Fibroblast of skin of right quadriceps (primary cell): ENCODE measurements around the gene DYNC1LI2.
A peak's percentile ranks its signal among the peaks of the same experiment; 100 is the strongest.
"Not testable (repeated sequence)": the region's sequence is repeated elsewhere in the genome, so short reads cannot be mapped to it uniquely, and the experiment has no call there.

Experiments used
- DNase-seq: peaks from one replicate; pipeline ENCODE4 v3.0.0-alpha.2; 2013

DYNC1LI2 gene

DNA sequence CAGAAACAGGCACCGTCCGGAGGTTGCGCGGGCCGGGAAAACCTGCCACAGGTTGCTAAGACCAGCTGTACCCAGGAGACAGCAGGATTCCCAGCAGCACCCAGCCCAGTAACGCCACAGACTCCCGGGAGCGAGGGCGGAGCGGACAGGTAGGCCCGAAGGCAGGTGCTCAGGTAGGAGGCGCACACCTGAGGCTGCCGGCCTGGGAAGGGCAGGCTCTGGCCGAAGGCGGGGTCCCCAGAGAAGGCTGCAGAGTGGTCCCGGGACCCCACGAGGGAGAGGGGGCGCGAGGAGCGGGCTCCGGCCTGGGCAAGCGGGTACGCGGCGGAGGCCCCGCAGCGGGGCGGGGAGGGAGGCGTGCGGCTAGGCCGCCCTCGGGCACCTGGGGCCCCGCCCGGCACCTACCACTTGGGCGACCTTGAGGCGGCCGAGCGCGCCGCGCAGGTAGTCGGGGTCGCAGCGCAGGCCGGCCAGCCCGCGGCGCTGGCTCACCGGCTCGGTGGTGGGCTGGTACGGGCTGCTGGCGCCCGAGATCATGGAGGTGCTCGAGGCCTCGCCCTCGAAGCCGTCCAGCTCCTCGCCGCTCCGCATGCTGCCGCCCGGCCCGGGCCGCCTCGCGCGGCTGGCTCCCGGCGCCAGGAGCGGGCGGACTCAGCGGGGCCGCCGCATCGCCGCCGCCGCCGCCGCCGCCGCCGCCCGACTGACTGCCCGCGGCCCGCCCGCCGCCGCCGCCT, 55.3 kb downstream of the DYNC1LI2 start:
- DNase-seq: no peak

DNA sequence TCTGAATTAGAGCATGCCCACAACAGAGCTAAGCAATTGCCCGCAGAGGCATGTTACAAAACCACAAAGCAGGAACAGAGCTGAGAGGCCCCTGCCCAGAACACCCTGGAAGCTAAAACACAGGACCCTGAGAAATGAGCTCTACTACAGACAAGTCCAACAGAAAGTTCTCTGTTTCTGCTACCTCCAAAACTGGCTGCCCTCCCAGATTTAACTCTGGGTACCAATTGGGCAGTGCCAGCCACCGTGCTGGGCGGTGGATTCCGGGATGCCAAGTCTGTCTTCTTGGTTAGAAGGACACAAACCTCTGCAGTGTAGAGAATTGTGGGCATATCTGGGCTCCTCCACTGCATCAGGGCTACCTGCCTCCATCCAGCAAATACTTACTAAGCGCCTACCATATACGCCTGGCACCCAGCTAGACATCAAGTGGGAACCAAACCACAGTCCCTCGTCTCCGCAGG, 55.9 kb downstream of the DYNC1LI2 start:
- no peak for DNase-seq

DNA sequence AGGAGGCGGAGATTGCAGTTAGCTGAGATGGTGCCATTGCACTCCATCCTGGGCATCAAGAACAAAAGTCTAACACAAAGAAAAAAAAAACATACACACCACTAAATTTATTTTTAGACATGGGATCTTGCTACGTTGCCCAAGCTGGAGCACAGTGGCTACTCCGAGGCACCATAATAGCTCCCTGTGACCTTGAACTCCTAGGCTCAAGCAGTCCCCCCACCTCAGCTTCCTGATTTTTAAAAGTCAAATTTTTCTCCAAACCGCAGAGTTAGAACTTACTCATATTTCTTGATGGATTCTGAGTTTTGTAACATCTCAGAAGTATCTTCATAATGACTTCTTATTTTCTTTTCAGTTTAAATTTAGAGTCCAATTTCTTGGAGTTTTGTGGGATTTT, 58.3 kb downstream of the DYNC1LI2 start:
- DNase-seq: no peak

DNA sequence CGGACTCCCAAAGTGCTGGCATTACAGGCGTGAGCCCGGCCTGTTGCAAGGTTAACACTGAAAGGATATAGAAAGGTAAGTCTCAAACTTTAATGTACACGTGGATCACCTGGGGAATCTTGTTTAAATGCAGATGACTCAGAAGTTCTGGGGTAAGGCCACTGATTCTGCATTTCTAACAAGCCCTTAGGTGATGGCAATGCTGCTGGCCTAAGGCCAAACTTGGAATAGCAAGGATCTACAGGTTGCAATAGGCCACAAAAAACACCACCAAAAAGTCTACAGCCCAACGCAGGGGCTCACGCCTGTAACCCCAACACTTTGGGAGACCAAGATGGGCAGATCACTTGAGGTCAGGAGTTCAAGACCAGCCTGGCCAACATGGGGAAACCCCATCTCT, 59.1 kb downstream of the DYNC1LI2 start:
- DNase-seq: no peak

DNA sequence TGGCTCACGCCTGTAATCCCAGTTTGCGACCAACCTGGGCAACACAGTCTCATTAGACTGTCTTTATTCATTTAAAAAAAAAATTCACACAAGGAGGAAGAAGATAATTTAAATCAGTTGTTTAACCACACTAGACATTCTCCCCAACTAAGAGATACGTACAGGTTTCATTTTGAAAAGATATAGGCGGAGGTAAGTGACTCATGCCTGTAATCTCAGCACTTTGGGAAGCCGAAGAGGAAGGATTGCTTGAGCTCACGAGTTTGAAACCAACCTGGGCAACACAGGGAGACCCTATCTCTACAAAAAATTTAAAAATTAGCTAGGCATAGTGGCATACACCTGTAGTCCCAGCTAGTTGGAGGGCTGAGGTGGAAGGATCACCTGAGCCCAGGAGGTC, 60.2 kb downstream of the DYNC1LI2 start:
- no peak for DNase-seq

DNA sequence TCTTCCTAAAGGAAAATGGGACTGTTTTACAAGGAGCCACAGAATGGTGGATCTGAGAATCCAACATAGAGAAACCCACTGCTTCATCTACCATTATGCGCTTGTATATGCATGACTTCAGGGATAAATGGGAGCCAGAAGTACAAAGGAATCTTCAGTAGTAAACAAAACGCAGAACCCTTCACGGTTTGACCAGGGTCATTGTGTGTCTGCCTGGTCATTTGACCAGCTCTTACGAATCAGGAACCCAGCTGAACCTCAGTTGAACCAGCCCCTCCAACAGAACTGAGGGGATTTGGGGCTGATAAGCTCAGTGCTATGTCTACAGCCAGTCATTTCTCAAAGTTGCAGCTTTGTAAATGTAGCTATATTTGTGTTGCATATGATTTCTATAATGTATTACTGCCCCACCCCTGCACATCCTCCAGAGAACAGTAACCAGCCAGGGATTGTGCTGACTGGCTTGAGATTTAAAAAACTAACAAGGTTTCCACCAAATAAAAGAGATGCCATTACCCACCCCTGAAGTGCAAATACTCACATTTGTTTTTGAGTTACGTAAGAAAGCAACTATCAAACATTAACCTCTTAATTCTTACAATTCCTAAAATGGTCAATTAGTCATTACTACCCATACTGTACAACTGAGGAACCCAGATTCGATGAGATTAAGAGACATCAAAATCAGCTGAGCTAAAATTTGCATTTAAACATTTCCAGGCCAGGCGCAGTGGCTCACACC, 61.1 kb downstream of the DYNC1LI2 start:
- DNase-seq: no peak

DNA sequence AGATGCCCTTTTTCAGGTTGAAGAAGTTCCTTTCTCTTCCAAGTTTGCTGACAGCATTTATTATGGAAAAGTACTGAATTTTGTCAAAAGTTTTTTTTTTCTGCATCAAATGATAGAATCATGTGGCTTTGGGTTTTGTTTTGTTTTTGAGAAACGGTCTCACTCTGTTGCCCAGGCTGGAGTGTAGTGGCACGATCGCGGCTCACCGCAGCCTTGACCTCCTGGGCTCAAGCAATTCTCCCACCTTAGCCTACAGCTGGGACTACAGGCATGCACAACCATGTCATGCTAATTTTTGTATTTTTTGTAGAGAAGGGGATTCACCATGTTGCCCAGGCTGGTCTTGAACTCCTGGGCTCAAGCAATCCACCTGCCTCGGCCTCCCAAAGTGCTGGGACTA, 62.1 kb downstream of the DYNC1LI2 start:
- DNase-seq: no peak

DNA sequence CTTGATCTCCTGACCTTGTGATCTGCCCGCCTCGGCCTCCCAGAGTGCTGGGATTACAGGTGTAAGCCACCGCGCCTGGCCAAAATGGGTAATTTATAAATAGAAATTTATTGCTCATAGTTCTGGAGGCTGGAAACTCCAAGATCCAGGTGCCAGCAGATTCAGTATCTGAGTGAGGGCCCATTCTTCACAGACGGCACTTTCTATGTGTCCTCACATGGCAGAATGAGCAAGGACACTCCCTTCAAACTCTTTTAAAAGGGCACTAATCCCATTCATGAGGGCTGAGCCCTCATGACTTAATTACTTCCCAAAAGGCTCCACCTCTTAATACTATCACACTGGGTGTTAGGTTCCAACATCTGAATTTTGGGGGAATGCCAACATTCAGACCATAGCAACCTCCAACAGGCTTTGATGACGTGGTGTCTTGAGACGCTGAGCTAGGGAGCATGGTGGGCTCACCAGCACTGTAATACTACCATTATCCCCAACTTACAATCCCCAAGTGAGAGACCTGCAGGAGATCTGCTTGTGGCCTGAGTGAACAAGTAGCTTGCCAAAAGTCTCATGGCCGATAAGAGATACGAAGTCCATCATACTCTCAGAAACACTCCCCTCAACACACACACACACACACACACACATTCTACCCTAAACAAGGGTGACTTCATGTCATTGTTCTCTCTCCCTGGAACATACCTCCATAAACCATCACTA, 63.3 kb downstream of the DYNC1LI2 start:
- DNase-seq: no peak

DNA sequence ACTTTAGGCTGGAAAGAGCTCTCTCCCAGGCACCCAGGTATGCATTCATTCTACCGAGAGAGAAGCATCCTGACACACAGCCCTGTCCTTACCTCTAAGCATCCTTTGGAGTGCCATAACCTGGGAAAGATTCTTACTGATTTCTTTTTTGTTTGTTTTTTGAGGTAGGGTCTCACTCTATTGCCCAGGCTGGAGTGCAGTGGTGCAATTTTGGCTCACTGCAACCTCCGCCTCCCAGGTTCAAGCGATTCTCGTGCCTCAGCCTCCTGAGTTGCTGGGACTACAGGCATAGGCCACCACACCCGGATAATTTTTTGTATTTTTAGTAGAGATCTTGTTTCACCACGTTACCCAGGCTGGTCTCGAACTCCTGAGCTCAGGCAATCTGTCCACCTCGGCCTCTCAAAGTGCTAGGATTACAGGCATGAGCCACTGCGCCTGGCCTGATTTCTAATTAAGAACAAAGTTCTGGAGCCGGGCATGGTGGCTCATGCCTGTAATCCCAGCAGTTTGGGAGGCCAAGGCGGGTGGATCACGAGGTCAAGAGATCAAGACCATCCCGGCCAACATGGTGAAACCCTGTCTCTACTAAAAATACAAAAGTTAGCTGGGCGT, 65.8 kb downstream of the DYNC1LI2 start:
- not testable (repeated sequence) for DNase-seq

DNA sequence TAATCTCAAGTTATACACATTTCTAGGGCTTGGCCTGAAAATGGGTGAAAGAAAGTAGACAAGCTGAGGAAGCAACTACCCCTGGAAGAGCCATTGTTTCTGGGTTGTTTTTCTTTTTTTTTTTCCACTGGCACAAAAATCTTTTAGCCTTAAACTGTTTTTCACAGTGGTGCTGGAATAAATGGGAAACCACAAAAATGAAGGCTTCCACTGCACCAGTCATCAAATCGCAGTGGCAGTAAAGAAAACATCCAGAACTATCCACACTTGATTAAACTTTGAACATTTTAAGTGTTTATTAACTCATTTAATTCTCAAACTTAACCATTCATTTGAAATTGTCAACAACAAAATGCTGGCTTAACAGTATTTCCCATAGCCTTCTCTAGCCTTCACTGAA, 69.1 kb downstream of the DYNC1LI2 start:
- DNase-seq: peak; percentile 38

DNA sequence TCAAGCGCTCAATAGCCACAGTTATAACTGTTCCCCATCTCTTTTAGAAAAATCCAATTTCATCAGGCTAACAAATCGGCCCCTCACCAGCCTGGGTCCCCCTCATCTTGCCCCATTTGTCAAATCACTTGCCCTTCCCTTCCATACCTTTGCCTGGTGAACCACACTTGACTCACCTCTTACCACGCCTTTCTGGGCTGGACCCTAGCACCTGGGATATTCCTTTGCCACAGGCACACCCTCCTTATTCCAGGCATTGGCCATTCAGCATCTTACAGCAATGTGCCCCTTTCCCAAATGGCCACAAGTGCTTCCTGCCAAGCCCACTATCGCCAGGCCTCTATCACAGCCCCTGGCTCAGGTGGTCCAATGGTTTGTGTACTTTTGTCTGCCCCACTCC, 69.7 kb downstream of the DYNC1LI2 start:
- no peak for DNase-seq

DNA sequence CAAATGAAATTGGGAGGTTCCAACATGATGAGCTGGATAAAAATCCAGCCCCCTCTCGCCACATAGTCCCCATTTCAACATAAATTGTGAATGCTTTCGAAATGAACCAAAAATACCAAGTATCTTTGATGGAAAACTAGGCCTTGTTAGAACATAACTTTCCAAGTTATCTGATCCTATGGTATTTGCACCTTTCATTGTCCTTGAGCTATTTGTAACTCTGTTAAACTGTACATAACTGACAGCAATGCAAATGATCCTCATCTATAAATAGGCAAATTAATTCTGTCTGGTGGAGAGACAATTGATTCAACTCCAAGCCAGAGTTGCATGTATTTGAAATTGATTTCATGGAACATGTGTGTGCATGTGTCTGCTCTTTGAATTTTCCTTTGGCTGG, 73.1 kb downstream of the DYNC1LI2 start:
- peak; percentile 39 for DNase-seq

DNA sequence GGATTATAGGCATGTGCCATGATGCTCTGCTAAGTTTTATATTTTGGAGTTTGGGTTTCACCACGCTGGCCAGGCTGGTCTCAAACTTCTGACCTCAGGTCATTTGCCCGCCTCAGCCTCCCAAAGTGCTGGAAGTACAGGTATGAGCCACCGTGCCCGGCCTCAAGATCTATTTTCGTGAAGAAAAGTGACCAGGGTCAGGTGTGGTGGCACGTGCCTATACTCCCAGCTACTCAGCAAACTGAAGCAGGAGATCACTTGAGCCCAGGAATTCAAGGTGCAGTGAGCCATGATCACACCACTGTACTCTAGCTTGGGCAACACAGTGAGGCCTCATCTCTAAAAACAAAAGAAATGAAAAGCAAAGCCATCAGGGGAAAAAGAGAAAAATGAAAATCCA, 73.6 kb downstream of the DYNC1LI2 start:
- no peak for DNase-seq

DNA sequence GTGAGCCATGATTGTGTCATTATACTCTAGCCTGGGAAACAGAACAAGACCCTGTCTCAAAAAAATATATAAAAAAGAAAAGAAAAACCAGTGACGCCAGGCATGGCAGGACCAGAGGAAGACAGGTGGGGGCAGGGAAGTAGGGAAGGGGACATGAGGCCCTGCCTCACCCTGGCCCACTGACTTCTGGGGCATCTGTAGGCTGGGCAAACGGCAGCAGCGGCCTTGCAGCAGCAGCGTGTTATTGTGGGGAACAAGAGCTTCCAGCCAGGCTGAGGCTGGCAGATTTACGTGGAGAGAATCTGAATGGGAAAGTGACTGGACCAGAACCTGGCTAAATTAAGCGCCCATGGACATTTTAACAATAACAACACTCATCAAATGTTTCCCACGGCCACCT, 74.2 kb downstream of the DYNC1LI2 start:
- no peak for DNase-seq

DNA sequence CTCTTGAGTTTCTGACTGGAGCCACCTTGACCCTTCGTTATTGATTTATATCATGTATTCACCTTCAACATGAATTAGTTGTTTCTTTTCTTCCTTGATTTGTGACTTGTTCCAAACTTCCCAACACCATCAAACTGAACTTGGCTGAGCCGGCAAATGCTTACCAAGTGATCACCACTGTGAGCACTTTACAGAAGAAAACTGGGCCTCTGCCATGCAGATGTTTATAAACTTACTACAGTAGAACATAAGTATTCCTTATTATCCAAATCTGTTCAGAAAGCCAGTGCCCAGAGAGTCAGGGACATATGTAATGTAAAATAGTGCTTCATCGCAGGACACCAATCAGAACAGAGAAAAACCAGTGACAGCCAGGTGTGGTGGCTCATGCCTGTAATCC, 74.8 kb downstream of the DYNC1LI2 start:
- no peak for DNase-seq

DNA sequence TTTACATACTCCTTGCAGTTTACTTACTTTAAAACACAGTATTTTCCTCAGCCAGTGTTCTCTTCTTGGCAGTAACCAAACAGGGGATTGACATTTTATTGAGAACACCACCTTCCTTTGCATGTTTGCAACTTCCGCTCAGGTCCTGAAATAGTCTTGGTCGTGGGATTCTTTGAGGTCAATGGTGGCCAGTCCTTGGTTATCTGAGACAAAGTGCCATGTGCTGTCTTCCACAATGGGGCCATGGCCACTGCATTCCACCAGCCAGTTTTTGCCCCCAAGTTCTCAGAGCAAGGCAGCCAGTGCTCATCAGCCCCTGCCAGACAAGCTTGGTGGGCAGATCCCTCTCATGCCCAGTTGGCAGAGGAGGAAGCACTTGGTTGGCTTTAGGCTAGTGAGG, 77.7 kb downstream of the DYNC1LI2 start:
- no peak for DNase-seq
